Ovary (tissue), 9 donors: Measurements from ENCODE around the gene PTDSS2. TPM values are rescaled to one million over a fixed set of nuclear protein-coding genes. Genes with fewer than 3 reads are reported as not detected.

ENCODE experiments used
- DNase-seq, 5 donors: peaks; one replicate each; pipeline ENCODE4 v3.0.0-alpha.2; 2019 to 2020
- H3K27ac ChIP-seq, 2 donors: fragments of 200-600 bp; one replicate each; pipeline versions ENCODE4 v1.5.1 to v1.8.0; 2019 to 2022
- H3K27me3 ChIP-seq: fragments of 200-600 bp; one replicate; pipeline ENCODE4 v1.8.0; 2022
- H3K36me3 ChIP-seq: fragments of 200-600 bp; sonication (generic); one replicate; pipeline ENCODE4 v1.5.1; 2019
- H3K4me1 ChIP-seq: one replicate; pipeline ENCODE4 v1.8.1; 2013; ENCODE audit warnings: mild to moderate bottlenecking, moderate library complexity; ENCODE audit not compliant: insufficient read depth
- H3K4me3 ChIP-seq: fragments of 200-600 bp; sonication (generic); one replicate; pipeline ENCODE4 v1.5.1; 2017
- H3K9me3 ChIP-seq, 2 donors: fragments of 200-600 bp in 1 of 2; sonication (generic) in 1 of 2; one replicate each; pipeline versions ENCODE4 v1.5.1 to v1.8.1; 2013 to 2019; ENCODE audit warnings: mild to moderate bottlenecking in 1 of 2, moderate library complexity in 1 of 2
- EP300 ChIP-seq: sonication (generic); formaldehyde crosslinking; IDR thresholded peaks from one replicate; pipeline ENCODE4 v1.6.1; 2017; ENCODE audit warnings: antibody characterized with exemption
- POLR2A ChIP-seq: fragments of 450-650 bp; IDR thresholded peaks from one replicate; pipeline ENCODE4 v1.6.1; 2017; ENCODE audit warnings: antibody characterized with exemption, mild to moderate bottlenecking, moderate library complexity
- WGBS, 3 donors: extraction: QIAGEN DNeasy Blood & Tissue Kit in 1 of 3; methylation state at CpG; one replicate each; pipeline versions ENCODE4 v1.1.5 to v1.1.7; 2013 to 2017; 5-methylcytosine and 5-hydroxymethylcytosine counted together
- intact Hi-C, 4 donors: fragments of 100-400 bp; cut with DNase I; formaldehyde crosslinking; loops; one replicate each; pipeline versions ENCODE4 v1.11.0 to v1.15.1; 2022 to 2023
- polyA plus RNA-seq, 2 donors: library from polyadenylated mRNA; stranded (reverse); fragments of 200-250 nt in 1 of 2; fragments of 350-450 nt in 1 of 2; fragmentation: Illumina TruSeq in 1 of 2; extraction: RNeasy Lipid Tissue Mini Kit (QIAGEN cat#74804) in 1 of 2; gene quantifications; one replicate each; pipeline ENCODE4 v1.2.3, GENCODE V29; 2013 to 2014
- total RNA-seq, 7 donors: library from RNA; depleted of rRNA in 2 of 7; stranded (reverse); fragments of >200 nt in 2 of 7; fragmentation: NEBNext Ultra II Directional in 3 of 7; extraction: Animal tissue kit (Norgen Biotek cat#: 25700) in 3 of 7; gene quantifications; one replicate each; pipeline versions ENCODE4 v1.1.0 to v1.2.4, GENCODE V29; 2016 to 2023
- TF ChIP-seq, protein P1 (sequence below), 3 donors: fragments of 450-650 bp in 2 of 3; fragments of 200-600 bp in 1 of 3; IDR thresholded peaks; one replicate each; pipeline versions ENCODE4 v1.5.1 to v1.8.0; 2016 to 2022; ENCODE audit warnings: antibody characterized with exemption in 3 of 3, mild to moderate bottlenecking in 1 of 3
- donor health status: DM: no; HTN: no; CAD: no; lungs with moderate emphysema.
- donor health status: DM: no; HTN: no; CAD: no.
- donor health status: Bipolar disorder and iron deficiency.
- donor health status: DM: yes; HTN: yes; CAD: no.
- donor health status: DM: no; HTN: no; CAD: no.
- donor health status: DM: yes; HTN: yes; CAD: no.

Gene PTDSS2
- total and polyA plus RNA-seq, 9 donors = 17.1 to 56.5 (median 38.8) TPM

DNA sequence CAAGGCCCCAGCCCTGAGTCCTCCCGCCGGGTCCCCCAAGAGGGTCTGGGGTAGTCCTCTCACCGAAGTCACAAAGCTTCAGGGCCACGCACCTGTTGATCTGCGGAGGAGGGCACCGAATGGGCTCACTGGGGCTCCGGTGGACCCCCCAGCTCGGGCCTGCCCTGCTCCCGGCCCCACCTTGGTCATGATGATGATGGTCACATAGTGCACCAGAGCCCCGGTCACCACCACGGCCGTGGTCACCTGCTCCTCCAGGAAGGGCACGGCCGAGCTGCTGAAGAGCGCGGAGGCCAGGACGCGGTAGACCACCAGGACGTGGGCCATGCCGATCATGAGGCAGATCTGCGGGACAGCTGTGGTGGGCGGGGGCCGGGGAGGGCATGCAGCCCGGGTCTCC, 21.8 kb upstream of the PTDSS2 start:
- 87 to 93% (median 91%) methylated on average over 24 of the region's 24 CpGs for WGBS, 3 donors
- H3K4me1 ChIP-seq = no peaks in the 10 kb centered on the region
- no peak for DNase-seq

DNA sequence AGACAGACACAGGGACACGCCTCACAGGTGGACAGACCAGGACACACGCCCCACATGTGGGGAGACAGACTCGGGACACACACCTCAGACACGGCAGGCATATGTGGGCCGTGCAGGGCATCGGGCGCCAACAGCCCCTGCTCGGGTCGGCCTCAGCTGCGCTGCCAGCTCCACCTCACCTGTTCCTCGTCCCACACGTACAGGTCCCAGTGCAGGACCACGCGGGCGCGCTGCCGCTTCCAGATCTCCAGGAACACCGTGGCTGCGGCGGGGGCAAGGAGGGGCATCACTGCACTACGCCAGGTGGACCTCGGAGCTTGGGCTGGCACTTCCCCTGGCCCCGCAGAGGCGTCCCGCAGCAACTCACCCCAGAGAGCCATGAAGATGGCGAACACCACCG, 20.7 kb upstream of the PTDSS2 start:
- no peak overlapping the region for H3K4me3 ChIP-seq
- no peak overlapping the region for H3K27ac ChIP-seq
- H3K27me3 ChIP-seq = no peaks in the 10 kb centered on the region
- TF ChIP-seq POLR2A (no peak), EP300 (no peak)
- TF ChIP-seq, protein P1, sequence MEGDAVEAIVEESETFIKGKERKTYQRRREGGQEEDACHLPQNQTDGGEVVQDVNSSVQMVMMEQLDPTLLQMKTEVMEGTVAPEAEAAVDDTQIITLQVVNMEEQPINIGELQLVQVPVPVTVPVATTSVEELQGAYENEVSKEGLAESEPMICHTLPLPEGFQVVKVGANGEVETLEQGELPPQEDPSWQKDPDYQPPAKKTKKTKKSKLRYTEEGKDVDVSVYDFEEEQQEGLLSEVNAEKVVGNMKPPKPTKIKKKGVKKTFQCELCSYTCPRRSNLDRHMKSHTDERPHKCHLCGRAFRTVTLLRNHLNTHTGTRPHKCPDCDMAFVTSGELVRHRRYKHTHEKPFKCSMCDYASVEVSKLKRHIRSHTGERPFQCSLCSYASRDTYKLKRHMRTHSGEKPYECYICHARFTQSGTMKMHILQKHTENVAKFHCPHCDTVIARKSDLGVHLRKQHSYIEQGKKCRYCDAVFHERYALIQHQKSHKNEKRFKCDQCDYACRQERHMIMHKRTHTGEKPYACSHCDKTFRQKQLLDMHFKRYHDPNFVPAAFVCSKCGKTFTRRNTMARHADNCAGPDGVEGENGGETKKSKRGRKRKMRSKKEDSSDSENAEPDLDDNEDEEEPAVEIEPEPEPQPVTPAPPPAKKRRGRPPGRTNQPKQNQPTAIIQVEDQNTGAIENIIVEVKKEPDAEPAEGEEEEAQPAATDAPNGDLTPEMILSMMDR (IDR thresholded peaks at IDR 0.05) = no peak
- H3K4me1 ChIP-seq = no peaks in the 10 kb centered on the region
- no peaks in the 10 kb centered on the region for H3K9me3 ChIP-seq
- H3K36me3 ChIP-seq = no peaks in the 10 kb centered on the region
- no peak for DNase-seq
- intact Hi-C loops = no loop called here
- whole genome bisulfite sequencing, 3 donors = 80 to 88% (median 85%) methylated on average over 21 to 27 of the region's 27 CpGs

More for the DNA sequence above, 21.8 kb upstream of the PTDSS2 start:
- H3K4me3 ChIP-seq = no peak overlapping the region
- no peak overlapping the region for H3K27ac ChIP-seq
- no peaks in the 10 kb centered on the region for H3K36me3 ChIP-seq
- intact Hi-C loops = no loop called here
- no peaks in the 10 kb centered on the region for H3K27me3 ChIP-seq
- TF ChIP-seq EP300 = no peak
- TF ChIP-seq, protein P1 (IDR thresholded peaks at IDR 0.05) = no peak
- H3K9me3 ChIP-seq = no peaks in the 10 kb centered on the region

DNA sequence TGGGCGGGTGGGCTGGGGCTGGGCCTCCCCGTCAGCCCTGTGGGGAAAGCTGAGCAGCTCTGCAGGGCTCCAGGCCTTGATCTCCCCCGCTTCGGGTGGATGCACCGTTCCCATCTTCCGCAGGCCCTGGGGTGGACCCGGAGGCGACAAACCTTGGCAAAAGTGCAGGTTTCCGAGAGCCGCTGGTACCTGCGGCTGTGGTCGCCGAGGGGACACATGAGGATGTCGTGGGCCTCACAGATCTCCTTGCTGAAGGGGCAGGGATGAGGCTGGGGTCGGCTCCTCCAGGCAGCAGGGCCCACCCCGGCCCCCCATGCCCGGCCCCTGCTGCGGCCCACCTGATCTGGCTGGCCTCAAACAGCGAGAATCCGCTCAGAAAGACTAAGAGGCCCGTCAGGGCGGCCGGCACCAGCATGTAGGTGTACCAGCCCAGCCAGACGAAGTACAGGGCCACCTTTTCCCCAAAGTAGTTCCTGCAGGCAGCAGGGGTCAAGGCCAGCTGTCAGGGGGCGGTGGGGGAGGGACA, 20.1 kb upstream of the PTDSS2 start:
- Histone ChIP-seq H3K36me3 (no peaks in the 10 kb centered on the region), H3K27ac (no peak overlapping the region), H3K4me1 (no peaks in the 10 kb centered on the region), H3K27me3 (no peaks in the 10 kb centered on the region), H3K9me3 (no peaks in the 10 kb centered on the region), H3K4me3 (no peak overlapping the region)
- no peak for TF ChIP-seq EP300
- no peak for TF ChIP-seq POLR2A
- TF ChIP-seq, protein P1 (IDR thresholded peaks at IDR 0.05) = no peak
- 30 to 34% (median 34%) methylated on average over 23 to 25 of the region's 25 CpGs for WGBS, 3 donors
- intact Hi-C loops = no loop called here
- no peak for DNase-seq

DNA sequence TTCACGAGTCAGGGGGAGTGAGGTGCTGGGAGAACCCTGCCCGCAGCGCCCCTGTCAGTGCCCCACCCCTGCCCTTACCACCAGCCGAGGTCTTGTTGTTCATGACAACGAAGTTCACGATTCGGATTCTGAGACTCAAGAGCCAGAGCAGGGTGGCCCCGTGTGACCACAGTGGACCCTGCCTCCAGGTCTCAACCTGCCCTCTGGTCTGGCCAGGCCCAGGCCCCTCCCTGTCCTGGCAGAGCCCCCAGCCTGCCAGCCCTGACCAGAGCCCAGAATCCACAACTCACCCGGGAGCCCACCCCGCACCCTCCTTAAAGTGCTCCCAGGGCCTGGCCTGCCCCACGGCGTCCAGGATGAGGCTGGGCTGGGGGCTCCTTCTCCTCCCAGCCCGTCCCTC, 18.2 kb upstream of the PTDSS2 start:
- H3K36me3 ChIP-seq = no peaks in the 10 kb centered on the region
- TF ChIP-seq, protein P1 (IDR thresholded peaks at IDR 0.05) = no peak
- TF ChIP-seq EP300 (no peak), POLR2A (no peak)
- no peaks in the 10 kb centered on the region for H3K27me3 ChIP-seq
- H3K4me1 ChIP-seq = no peaks in the 10 kb centered on the region
- no peak for DNase-seq
- no peaks in the 10 kb centered on the region for H3K9me3 ChIP-seq
- no peak overlapping the region for H3K27ac ChIP-seq
- WGBS, 3 donors = 83 to 89% (median 87%) methylated on average over 13 of the region's 13 CpGs
- H3K4me3 ChIP-seq = no peak overlapping the region
- intact Hi-C loops = no loop called here
